ENCODE results near the gene PLAAT2. TPM values are rescaled to one million over a fixed set of nuclear protein-coding genes. Genes with fewer than 3 reads are reported as not detected.

The PLAAT2 gene
- total RNA-seq, 4 donors from 2014 or later: 0.47 TPM; not detected in 3

GRCh38 chr11:63564784-63565350, 1.7 kb upstream of the PLAAT2 start:
- H3K4me1 ChIP-seq: peaks cover 30 to 66% (median 40%) of the 10 kb centered on the region in 3 donors
- TF ChIP-seq CTCF (IDR thresholded peaks at IDR 0.05) (peak in 1 of 6 experiments; percentile 30), POLR2A (IDR thresholded peaks at IDR 0.05) (no peak)
- H3K4me3 ChIP-seq: no peak overlapping the region
- H3K36me3 ChIP-seq: no peaks in the 10 kb centered on the region
- 41 to 60% methylated on average over 4 of the region's 4 CpGs for WGBS, 2 donors
- no peaks in the 10 kb centered on the region for H3K27me3 ChIP-seq
- peak overlapping the region; percentile 84 to 90 (median 88) for H3K27ac ChIP-seq
- intact Hi-C loops (cut with DNase I): no loop called here
- no peaks in the 10 kb centered on the region for H3K9me3 ChIP-seq
- DNase-seq: no peak

GRCh38 chr11:63564056-63564774, 1.0 kb upstream of the PLAAT2 start:
- Histone ChIP-seq H3K9me3 (no peaks in the 10 kb centered on the region), H3K4me3 (no peak overlapping the region), H3K27me3 (no peaks in the 10 kb centered on the region), H3K36me3 (no peaks in the 10 kb centered on the region), H3K4me1 (peaks cover 30 to 66% (median 40%) of the 10 kb centered on the region in 3 donors), H3K27ac (peak overlapping the region; percentile 84 to 90 (median 88))
- 77 to 81% methylated on average over 3 to 6 of the region's 7 CpGs for WGBS, 2 donors
- TF ChIP-seq CTCF (IDR thresholded peaks at IDR 0.05) (no peak), POLR2A (IDR thresholded peaks at IDR 0.05) (no peak)
- intact Hi-C loops (cut with DNase I): no loop called here
- no peak for DNase-seq

GRCh38 chr11:63560506-63561180, 2.5 kb downstream of the PLAAT2 start:
- Histone ChIP-seq H3K36me3 (no peaks in the 10 kb centered on the region), H3K9me3 (no peaks in the 10 kb centered on the region), H3K4me1 (peaks cover 16 to 36% (median 22%) of the 10 kb centered on the region in 3 donors), H3K4me3 (no peak overlapping the region), H3K27me3 (no peaks in the 10 kb centered on the region), H3K27ac (peak overlapping the region; percentile 42 to 61 (median 50))
- 22 to 48% methylated on average over 7 of the region's 7 CpGs for WGBS, 2 donors
- TF ChIP-seq POLR2A (IDR thresholded peaks at IDR 0.05) (no peak), CTCF (IDR thresholded peaks at IDR 0.05) (no peak)
- intact Hi-C loops (cut with DNase I): no loop called here
- DNase-seq: no peak

GRCh38 chr11:63558459-63559157, 4.6 kb downstream of the PLAAT2 start:
- no peak overlapping the region for H3K27ac ChIP-seq
- WGBS, 2 donors: 89 to 96% methylated on average over 4 of the region's 7 CpGs

More at GRCh38 chr11:63558459-63559157, 4.6 kb downstream of the PLAAT2 start:
- no peaks in the 10 kb centered on the region for H3K27me3 ChIP-seq
- intact Hi-C loops (cut with DNase I): no loop called here
- no peak overlapping the region for H3K4me3 ChIP-seq
- H3K4me1 ChIP-seq: peaks cover 5 to 20% (median 8%) of the 10 kb centered on the region in 3 donors
- H3K36me3 ChIP-seq: no peaks in the 10 kb centered on the region
- TF ChIP-seq CTCF (IDR thresholded peaks at IDR 0.05): no peak
- TF ChIP-seq POLR2A (IDR thresholded peaks at IDR 0.05): no peak
- H3K9me3 ChIP-seq: no peaks in the 10 kb centered on the region
- no peak for DNase-seq
